Natural killer cell (primary cell): ENCODE results near the gene OR9Q1. TPM values are rescaled to one million over a fixed set of nuclear protein-coding genes. Genes with fewer than 3 reads are reported as not detected.

Experiments used
- ATAC-seq, 3 donors: fragments of 150-1000 bp in 2 of 3; fragments of 200-7000 bp in 1 of 3; cut with Tn5 transposase; 1 replicate in 1 of 3; 2 replicates in 2 of 3; pipeline ENCODE4 v1.10.0; 2021; ENCODE audit warnings: mild to moderate bottlenecking in 2 of 3, moderate library complexity in 2 of 3
- DNase-seq, 2 donors: peaks; one replicate each; pipeline versions ENCODE4 v3.0.0 to v3.0.0-alpha.2; 2013 to 2021; ENCODE audit warnings: mixed read lengths in 1 of 2
- H3K27ac ChIP-seq: one replicate; pipeline ENCODE4 v1.5.1; 2013; ENCODE audit warnings: mild to moderate bottlenecking, low read length
- H3K27me3 ChIP-seq: one replicate; pipeline ENCODE4 v1.6.1; 2013; ENCODE audit warnings: low read length; ENCODE audit not compliant: control insufficient read depth, insufficient read depth
- H3K36me3 ChIP-seq: one replicate; pipeline ENCODE4 v1.6.1; 2013; ENCODE audit warnings: low read length; ENCODE audit not compliant: control insufficient read depth, insufficient read depth
- H3K4me1 ChIP-seq: one replicate; pipeline ENCODE4 v1.6.1; 2013; ENCODE audit warnings: low read length; ENCODE audit not compliant: control insufficient read depth, insufficient read depth
- H3K4me3 ChIP-seq: one replicate; pipeline ENCODE4 v1.5.1; 2013; ENCODE audit warnings: low read length
- H3K9me3 ChIP-seq: one replicate; pipeline ENCODE4 v1.6.1; 2013; ENCODE audit warnings: low read length; ENCODE audit not compliant: control insufficient read depth, insufficient read depth
- H3K27ac Mint-ChIP-seq, 2 donors: one replicate each; pipeline ENCODE4 v1.8.0; 2022; ENCODE audit warnings: mild to moderate bottlenecking in 2 of 2, mixed read lengths in 2 of 2, moderate library complexity in 1 of 2
- H3K27me3 Mint-ChIP-seq, 2 donors: one replicate each; pipeline ENCODE4 v1.8.0; 2022; ENCODE audit warnings: low read depth in 2 of 2, mixed read lengths in 2 of 2
- H3K36me3 Mint-ChIP-seq: one replicate; pipeline ENCODE4 v1.8.0; 2022; ENCODE audit warnings: mixed read lengths
- H3K4me1 Mint-ChIP-seq, 2 donors: one replicate each; pipeline ENCODE4 v1.8.0; 2022; ENCODE audit warnings: mixed read lengths in 2 of 2
- H3K4me3 Mint-ChIP-seq: one replicate; pipeline ENCODE4 v1.8.0; 2022; ENCODE audit warnings: mild to moderate bottlenecking, moderate library complexity, mixed read lengths
- H3K9me3 Mint-ChIP-seq, 2 donors: one replicate each; pipeline ENCODE4 v1.8.0; 2022; ENCODE audit warnings: mixed read lengths in 2 of 2
- WGBS: methylation state at CpG from one replicate; pipeline ENCODE4 v1.1.7; 2013; ENCODE audit warnings: missing lambda C conversion rate; ENCODE audit not compliant: insufficient coverage; 5-methylcytosine and 5-hydroxymethylcytosine counted together
- intact Hi-C: fragments of 100-400 bp; cut with micrococcal nuclease; formaldehyde crosslinking; loops from one replicate; pipeline ENCODE4 v1.14.2; 2022
- total RNA-seq, 4 donors: library from RNA; stranded (reverse); fragments of 120-200 nt in 1 of 4; gene quantifications; one replicate each; pipeline versions ENCODE4 v1.2.3 to v1.2.4, GENCODE V29; 2013 to 2022
- TF ChIP-seq, protein P1 (sequence below): fragments of 200-600 bp; IDR thresholded peaks from one replicate; pipeline ENCODE4 v1.8.0; 2022; ENCODE audit warnings: antibody characterized with exemption

Gene OR9Q1
- total RNA-seq, 3 donors from 2014 or later (not counting 1 experiment from before 2014, with no cell fraction given) = not detected

DNA sequence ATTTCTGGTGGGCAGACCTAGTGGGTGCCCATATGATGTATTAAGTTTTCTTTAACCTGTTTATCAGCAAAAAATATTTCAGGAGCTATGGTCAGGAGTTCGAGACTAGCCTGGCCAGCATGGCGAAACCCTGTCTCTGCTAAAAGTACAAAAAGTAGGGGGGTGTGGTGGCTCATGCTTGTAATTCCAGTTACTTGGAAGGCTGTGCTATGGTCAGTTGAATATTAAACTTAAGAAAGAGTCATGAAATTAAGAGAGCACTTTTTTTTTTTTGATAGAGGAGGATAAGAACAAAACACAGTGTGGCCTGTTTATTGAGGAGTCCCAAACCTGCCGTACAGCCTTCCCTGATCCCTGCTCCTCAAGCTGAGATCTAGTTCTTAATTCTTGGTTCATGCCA, 36.9 kb downstream of the OR9Q1 start:
- Mint-ChIP-seq H3K4me3 (no peak overlapping the region), H3K4me1 (no peaks in the 10 kb centered on the region)

GRCh38 chr11:58060939-58061672, 37.4 kb downstream of the OR9Q1 start:
- no peaks in the 10 kb centered on the region for H3K27me3 ChIP-seq
- Mint-ChIP-seq H3K4me3 (no peak overlapping the region), H3K36me3 (no peaks in the 10 kb centered on the region), H3K27me3 (peaks cover 0 to 10% of the 10 kb centered on the region in 2 donors), H3K9me3 (peaks cover 0 to 2% of the 10 kb centered on the region in 2 donors), H3K4me1 (no peaks in the 10 kb centered on the region), H3K27ac (no peak overlapping the region)
- no peak overlapping the region for H3K4me3 ChIP-seq
- DNase-seq (no peak), ATAC-seq (no peak)
- no peaks in the 10 kb centered on the region for H3K4me1 ChIP-seq
- no peaks in the 10 kb centered on the region for H3K9me3 ChIP-seq
- intact Hi-C loops = no loop called here
- TF ChIP-seq, protein P1, sequence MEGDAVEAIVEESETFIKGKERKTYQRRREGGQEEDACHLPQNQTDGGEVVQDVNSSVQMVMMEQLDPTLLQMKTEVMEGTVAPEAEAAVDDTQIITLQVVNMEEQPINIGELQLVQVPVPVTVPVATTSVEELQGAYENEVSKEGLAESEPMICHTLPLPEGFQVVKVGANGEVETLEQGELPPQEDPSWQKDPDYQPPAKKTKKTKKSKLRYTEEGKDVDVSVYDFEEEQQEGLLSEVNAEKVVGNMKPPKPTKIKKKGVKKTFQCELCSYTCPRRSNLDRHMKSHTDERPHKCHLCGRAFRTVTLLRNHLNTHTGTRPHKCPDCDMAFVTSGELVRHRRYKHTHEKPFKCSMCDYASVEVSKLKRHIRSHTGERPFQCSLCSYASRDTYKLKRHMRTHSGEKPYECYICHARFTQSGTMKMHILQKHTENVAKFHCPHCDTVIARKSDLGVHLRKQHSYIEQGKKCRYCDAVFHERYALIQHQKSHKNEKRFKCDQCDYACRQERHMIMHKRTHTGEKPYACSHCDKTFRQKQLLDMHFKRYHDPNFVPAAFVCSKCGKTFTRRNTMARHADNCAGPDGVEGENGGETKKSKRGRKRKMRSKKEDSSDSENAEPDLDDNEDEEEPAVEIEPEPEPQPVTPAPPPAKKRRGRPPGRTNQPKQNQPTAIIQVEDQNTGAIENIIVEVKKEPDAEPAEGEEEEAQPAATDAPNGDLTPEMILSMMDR = no peak
- H3K36me3 ChIP-seq = no peaks in the 10 kb centered on the region
- 73% methylated on average over 6 of the region's 6 CpGs for WGBS
- no peak overlapping the region for H3K27ac ChIP-seq

More for the DNA sequence above, 36.9 kb downstream of the OR9Q1 start:
- no peak for ATAC-seq
- H3K27me3 ChIP-seq = no peaks in the 10 kb centered on the region
- no peaks in the 10 kb centered on the region for H3K9me3 ChIP-seq
- WGBS = 91% methylated on average over 3 of the region's 3 CpGs
- H3K4me3 ChIP-seq = no peak overlapping the region
- peaks cover 0 to 10% of the 10 kb centered on the region in 2 donors for H3K27me3 Mint-ChIP-seq
- H3K4me1 ChIP-seq = no peaks in the 10 kb centered on the region
- H3K36me3 ChIP-seq = no peaks in the 10 kb centered on the region
- no peak for DNase-seq
- H3K9me3 Mint-ChIP-seq = peaks cover 0 to 2% of the 10 kb centered on the region in 2 donors
- TF ChIP-seq, protein P1 = no peak
- H3K36me3 Mint-ChIP-seq = no peaks in the 10 kb centered on the region
- no peak overlapping the region for H3K27ac Mint-ChIP-seq
- no peak overlapping the region for H3K27ac ChIP-seq
- intact Hi-C loops = no loop called here

- intact Hi-C loops = no loop called here
- H3K27ac Mint-ChIP-seq = no peak overlapping the region
Observed at GRCh38 chr11:58061813-58062212, 38.1 kb downstream of the OR9Q1 start.

More at GRCh38 chr11:58061813-58062212, 38.1 kb downstream of the OR9Q1 start:
- 50% methylated on average over 4 of the region's 6 CpGs for WGBS
- Mint-ChIP-seq H3K27me3 (peaks cover 0 to 10% of the 10 kb centered on the region in 2 donors), H3K4me1 (no peaks in the 10 kb centered on the region), H3K9me3 (peaks cover 0 to 2% of the 10 kb centered on the region in 2 donors), H3K36me3 (no peaks in the 10 kb centered on the region), H3K4me3 (no peak overlapping the region)
- ATAC-seq (no peak), DNase-seq (no peak)
- Histone ChIP-seq H3K36me3 (no peaks in the 10 kb centered on the region), H3K4me3 (no peak overlapping the region), H3K4me1 (no peaks in the 10 kb centered on the region), H3K27ac (no peak overlapping the region), H3K9me3 (no peaks in the 10 kb centered on the region), H3K27me3 (no peaks in the 10 kb centered on the region)
- TF ChIP-seq, protein P1 = no peak
